RCC 7860 (cell line): ENCODE data around the gene CACNG7.

Experiments
- DNase-seq: peaks from one replicate; pipeline ENCODE4 v3.0.0-alpha.2; 2015; ENCODE audit warnings: low spot score
- FAIRE-seq: peaks from 2 replicates; lab custom pipeline; 2012; peaks lifted over from hg19 to GRCh38; lab: Jason Lieb, UNC

The CACNG7 gene

DNA sequence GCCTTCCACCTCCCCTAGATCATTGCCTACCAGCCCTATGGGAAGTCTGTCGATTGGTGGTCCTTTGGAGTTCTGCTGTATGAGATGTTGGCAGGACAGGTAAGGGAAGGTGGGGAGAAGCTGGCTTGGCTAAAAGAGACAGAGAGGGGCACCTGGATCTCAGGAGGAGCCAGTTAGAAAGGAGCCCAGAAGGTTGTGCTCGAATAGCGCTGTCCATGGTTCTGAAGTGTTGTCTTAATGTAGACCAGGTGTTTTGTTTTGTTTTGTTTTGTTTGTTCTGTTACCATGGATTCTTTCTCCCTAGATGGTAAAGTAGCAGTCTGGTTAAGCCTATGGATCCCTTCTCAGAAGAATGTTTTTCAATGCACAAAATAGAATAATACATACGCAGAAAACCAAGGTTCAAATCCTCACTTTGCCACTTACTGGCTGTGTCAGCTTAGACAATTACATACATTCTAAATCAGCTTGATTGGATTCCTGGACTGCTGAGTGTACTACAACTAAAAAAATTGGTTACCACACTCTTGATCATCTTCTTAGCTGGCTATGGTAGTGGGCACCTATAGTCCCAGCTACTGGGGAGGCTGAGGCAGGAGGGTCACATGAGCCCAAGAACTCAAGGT is 5.9 kb upstream of the CACNG7 start:
- no peak for FAIRE-seq

DNA sequence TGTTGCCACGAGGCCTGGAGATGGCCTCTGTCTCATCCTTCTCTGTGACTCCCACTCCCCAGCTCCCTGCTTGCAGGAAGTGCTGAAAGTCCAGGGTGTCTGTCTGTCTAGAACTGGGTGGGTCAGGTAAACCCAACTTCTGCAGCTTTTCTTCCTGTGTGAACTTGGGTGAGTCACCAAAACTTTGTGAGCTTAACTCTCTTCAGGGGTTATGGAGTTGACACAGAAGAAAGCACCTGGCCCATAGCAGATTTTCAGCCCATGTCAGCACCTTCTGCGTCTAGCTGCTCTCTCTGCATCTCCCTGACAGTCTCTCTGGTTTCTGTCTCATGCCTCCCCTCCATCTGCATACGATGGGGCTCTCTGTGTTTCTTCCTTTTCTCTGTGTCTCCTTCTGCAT is 4.2 kb upstream of the CACNG7 start:
- DNase-seq (no peak), FAIRE-seq (no peak)

More for the DNA sequence above, 5.9 kb upstream of the CACNG7 start:
- no peak for DNase-seq

DNA sequence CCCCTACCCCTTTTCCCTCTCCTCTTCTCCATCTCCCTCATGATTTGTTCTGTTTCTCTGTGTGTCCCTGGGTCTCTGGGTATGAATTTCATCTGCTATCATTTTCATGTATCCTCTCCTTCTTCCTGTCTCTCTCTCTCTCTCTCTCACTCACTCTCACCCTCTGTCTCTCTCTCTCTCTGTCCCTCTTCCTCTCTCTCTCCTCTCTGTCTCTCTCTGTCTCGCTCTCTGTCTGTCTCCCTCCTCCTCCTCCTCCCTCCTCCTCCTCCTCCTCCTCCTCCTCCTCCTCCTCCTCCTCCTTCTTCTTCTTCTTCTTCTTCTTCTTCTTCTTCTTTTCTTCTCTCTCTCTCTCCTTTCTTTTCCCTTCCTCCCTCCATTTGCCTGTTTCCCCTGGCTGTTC is 3.3 kb upstream of the CACNG7 start:
- DNase-seq (no peak), FAIRE-seq (no peak)

DNA sequence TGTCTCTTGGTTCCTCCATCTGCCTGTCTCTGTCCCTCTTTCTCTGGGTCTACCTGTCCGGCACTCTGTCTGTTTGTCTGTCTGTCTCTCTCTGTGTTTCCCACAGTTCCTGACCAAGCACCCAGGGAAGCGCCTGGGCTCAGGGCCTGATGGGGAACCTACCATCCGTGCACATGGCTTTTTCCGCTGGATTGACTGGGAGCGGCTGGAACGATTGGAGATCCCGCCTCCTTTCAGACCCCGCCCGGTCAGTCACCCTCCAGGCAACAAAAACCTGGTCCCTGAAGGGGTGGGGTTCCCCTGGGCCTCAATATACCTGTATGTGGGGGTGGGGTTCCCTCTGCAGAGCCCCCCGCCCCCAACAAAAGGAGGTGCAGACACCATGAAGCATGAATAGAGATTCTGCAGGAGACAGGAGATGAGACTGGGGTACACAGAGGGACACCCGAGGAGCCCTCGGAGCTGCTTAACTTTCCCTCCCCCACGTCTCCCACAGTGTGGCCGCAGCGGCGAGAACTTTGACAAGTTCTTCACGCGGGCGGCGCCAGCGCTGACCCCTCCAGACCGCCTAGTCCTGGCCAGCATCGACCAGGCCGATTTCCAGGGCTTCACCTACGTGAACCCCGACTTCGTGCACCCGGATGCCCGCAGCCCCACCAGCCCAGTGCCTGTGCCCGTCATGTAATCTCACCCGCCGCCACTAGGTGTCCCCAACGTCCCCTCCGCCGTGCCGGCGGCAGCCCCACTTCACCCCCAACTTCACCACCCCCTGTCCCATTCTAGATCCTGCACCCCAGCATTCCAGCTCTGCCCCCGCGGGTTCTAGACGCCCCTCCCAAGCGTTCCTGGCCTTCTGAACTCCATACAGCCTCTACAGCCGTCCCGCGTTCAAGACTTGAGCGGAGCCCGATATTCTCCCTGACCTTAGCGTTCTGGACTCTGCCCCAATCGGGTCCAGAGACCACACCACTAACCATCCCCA is 2.6 kb upstream of the CACNG7 start:
- FAIRE-seq = no peak
- no peak for DNase-seq

DNA sequence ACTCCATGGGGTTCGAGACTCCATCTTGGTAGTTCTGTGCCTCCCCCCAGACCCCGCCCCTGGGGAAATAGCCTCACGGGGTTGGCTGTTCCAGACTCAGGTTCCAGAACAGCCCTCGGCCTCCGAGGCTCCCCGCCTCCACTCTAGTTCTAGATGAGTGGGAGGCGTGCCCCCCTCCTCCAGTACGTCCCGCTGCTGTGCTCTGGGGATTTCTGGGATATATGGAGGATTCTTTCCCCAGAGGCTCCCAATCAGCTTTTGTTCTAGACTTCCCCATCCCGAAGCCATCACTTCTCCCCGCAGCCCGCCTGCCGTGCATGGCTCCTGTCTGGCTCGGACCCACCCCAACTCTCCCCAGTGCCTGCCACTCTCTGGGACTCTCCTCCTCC is 1.9 kb upstream of the CACNG7 start:
- FAIRE-seq (no peak), DNase-seq (no peak)

DNA sequence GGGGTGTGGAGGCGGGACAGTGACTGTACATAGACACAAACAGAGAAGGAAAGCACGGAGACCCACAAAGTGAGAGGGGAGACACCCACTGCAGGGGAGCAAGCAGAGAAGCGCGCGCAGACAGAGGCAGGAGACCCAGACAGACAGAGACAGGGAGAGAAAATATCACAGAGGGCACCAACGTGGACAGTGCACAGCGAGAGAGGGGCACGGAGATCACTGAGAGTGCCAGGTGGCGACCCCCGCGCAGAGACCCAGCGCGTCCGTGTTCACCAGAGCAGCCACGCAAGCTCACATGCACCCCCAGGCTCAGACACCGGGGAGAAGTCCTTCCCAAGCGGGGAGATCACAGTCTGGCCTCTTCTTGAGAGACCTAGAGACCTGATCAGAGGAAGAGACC is 1.4 kb upstream of the CACNG7 start:
- FAIRE-seq (no peak), DNase-seq (no peak)

DNA sequence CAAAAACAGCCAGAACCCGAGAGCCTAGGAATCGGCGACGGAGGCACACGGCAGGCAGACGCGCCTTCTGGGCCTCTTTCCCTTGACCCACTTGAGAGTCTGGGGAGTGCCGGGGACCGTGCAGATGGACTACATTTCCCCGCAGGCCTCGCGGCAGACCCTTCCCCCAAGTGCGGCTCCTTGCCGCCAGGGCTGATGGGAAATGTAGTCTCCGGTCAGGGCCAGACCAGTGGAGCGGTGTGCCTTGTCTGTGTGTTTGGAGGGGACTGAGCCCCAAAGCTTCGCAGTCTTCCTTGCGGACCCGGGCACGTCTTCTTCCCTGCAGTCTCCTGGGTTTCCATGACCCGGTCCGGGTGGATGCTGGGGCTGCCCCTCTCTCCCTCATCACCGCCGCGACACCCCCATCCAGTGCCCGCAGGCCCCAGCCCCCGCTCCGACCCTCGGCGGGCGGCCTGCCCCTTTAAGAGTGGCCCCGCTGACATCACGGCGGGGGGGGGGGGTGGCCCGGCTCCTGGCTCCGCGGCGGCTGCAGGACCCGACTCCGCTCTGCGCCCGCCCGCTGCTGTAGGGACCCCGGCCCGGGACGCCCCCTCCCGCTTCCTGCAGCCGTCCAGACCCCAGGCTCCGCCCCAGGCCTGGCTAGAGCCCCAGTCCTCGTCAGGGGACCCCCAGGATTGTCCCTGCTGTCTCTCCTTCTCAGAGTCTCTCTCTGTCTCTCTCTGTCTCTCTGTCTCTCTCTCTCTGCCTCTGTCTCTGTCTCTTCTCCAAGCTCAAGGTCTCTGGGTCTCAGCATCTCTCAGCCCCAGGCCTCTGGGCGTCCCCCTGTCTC is 758 bp upstream of the CACNG7 start:
- FAIRE-seq (no peak), DNase-seq (no peak)

DNA sequence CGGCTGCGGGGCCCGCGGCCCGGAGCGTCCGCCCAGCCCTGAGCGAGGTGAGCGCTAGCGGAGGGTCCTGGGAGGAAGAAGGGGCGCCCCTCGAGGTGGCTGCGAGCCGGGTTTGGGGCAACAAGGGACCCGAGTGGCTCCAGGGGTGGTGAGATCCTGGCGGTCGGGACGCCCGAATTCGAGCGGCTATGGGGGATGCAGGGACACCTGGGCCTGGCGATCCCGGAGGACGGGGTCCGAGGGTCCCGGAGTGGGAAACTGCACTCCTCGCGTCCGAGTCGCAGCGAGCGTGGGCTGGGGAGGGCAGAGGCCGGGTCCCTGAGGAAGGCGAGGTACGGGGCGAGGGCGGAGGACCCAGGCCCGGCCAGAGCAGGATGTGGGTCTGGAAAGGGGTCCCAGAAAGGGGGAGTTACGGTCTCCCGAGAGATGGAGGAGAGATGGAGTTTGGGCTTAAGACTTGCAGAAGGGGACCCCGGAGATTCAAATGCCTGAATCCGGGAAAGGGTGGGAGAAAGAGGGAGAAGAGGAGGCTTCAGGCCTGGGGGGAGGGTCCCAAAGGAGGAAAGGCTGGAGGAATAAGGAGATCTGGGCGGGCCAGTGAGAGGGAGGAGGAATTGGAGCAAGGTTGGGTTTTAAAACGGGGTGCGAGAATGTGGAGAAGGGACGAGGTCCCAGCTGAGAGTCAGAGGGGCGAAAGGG is 542 bp downstream of the CACNG7 start:
- DNase-seq (no peak), FAIRE-seq (no peak)

DNA sequence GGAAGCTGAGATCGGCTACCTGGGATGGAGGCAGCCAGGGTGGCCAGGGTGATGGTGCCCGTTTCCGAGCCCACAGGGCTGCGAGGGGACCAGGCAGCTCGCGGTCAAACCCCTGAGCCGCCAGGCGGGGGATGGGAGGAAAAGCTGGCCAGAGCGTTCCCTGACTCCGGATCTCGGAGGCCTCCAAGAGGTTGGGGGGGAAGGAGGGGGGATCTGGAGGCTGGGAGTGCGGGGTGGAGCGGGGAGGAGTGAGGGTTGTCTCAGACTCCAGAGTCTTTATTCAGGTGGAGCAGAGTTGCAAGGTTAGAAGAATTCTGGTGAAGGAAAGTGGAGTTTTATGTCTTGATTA is 1.1 kb downstream of the CACNG7 start:
- no peak for FAIRE-seq
- no peak for DNase-seq

DNA sequence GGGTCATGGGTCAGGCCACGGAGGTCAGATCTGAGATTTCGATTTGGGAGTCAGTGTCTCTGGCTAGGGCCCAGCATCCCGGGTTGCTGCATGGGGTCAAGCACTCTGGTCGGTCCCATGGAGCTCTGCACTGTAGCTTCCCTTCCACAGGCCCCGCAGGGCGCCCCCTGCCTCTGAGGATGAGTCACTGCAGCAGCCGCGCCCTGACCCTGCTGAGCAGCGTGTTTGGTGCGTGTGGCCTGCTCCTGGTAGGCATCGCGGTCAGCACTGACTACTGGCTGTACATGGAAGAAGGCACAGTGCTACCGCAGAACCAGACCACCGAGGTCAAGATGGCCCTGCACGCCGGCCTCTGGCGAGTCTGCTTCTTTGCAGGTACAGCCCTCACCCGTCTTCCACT is 3.6 kb downstream of the CACNG7 start:
- FAIRE-seq = no peak
- no peak for DNase-seq

DNA sequence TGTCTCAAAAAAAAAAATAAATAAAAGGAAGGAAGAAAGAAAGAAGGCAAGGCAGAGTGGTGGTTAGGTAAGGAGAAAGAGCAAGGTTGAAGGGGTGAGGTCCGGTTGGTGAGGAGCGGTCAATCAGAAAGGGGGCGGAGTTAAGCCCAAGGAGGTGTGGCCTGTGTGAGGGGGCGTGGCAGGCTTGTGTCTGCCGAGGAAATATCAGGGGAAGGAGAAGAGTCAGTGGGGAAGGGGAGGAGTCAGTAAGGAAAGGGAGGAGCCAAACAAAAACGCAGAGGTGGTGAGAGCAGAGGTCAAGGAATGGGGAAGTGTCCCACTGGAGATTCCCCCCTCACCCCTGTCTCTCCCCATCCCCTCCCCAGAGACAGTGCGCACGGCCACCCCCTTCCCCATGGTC is 5.9 kb downstream of the CACNG7 start:
- DNase-seq (no peak), FAIRE-seq (no peak)

DNA sequence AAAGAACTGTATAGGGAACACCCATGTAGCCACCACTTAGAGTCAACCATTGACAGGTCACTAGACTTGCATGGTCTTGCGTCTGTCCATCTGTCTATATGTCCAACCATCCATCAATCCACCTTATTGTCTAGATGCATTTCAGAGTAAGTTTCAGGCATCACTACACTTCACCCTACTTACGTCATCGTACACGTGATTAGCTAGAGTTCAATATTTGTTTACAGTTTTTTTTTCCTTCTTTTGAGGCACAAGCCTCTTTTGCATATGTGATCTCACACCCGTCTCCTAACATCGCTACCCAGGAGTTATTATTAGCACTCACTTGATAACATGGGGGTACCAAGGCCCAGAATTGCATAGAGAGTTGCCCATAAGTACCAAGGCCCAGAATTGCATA is 6.9 kb downstream of the CACNG7 start:
- DNase-seq = no peak
- FAIRE-seq = no peak

DNA sequence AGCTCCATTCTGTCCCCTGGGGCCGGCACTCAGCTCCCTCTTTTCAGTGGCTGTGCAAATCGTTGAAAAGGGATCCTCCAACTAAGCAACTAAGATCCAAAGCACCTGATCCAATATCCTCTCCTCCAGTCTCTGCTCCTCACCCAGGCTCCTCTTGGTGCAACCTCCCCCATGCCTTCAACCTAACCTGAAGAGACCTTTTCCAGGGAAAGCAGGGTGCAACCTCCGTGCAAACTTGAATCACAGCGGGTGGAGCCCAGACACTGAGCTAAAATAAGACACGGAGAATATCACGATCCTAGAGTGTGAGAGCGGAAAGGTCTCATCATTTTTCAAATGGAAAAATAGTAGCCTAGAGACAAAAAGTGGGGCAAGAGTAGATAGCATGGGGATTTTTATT is 8.3 kb downstream of the CACNG7 start:
- DNase-seq (no peak), FAIRE-seq (no peak)

DNA sequence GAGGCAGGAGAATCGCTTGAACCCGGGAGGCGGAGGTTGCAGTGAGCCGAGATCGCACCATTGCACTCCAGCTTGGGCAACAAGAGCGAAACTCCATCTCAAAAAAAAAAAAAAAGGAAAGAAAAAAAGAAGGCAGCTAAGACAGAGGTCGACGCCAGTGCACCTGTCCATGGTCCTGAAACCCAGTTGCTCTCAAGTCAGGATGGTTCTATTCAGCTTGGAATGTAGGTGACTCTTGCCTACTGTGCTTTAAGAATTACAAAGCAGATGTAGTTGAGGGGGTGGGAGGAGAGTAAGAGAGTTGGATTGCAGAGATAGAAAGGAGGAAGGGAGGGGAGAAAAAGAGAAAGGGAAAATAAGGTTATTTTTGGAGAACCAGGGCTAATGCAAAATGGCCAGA is 18.7 kb downstream of the CACNG7 start:
- DNase-seq = peak; percentile 9

DNA sequence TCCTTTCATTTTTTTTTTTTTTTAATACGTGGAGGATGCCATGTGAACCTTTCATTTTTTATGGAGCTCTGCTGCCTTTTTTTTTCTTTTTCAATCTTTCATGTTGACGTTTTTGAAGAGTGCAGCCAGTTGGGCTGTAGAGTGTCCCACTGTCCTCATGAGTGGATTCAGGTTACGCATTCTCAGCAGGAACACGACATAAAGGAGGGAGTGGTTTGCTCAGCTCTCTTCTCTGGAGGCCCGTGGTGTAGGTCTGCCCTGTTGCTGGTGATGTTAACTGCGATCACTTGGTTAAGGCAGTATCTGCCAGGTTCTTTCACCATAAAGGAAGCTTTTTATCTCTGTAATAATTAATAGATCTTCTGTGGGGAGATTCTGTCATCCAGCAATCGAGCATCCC is 27.0 kb downstream of the CACNG7 start:
- DNase-seq (no peak), FAIRE-seq (no peak)

More for the DNA sequence above, 18.7 kb downstream of the CACNG7 start:
- no peak for FAIRE-seq

DNA sequence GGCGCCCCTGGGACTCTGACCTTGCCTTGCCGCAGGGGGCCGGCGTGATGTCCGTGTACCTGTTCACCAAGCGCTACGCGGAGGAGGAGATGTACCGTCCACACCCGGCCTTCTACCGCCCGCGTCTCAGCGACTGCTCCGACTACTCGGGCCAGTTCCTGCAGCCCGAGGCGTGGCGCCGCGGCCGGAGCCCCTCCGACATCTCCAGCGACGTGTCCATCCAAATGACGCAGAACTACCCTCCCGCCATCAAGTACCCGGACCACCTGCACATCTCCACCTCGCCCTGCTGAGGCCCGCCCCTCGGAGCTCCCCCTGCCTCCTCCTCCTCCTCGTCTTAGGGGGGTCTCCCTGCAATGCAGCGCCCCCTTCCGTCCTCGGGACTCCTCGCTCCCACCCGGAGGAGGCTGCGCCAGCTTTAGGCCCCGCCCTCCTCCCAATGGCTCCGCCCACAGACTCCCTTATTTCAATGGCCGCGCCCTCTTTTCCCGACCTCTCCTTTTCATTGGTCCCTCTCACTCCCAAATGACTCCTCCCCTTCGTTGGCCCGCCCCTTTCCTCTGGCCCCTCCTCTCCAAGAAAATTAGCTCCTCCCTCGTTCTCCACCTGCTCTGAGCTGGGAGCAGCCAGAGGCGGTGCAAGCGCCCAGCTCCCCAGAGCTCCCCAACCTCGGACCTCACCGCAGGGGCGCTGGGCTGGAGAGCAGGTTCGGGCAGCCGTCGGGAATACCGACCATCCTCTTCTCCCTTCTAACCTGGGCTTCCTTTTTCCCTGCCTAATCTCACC is 33.1 kb downstream of the CACNG7 start:
- no peak for FAIRE-seq

DNA sequence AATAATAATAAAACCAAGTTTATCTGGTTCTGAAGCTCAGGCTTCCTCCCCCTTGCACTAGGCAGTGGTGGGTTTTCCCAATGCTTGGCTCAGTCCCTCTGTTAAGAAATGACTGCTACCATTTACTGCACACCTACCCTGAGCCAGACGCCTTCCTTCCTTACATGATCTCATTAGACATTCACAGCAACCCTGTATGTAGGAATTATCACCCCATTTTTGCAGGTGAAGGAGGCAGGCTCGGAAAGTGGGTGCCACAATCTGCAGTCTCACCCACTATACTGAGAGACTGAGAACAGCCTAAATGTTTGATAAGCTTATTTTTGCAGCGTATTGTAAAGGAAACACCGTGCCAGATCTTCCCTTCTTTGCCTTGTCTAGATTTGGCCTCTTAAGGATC is 35.3 kb downstream of the CACNG7 start:
- no peak for DNase-seq
- FAIRE-seq = no peak

More for the DNA sequence above, 33.1 kb downstream of the CACNG7 start:
- no peak for DNase-seq

DNA sequence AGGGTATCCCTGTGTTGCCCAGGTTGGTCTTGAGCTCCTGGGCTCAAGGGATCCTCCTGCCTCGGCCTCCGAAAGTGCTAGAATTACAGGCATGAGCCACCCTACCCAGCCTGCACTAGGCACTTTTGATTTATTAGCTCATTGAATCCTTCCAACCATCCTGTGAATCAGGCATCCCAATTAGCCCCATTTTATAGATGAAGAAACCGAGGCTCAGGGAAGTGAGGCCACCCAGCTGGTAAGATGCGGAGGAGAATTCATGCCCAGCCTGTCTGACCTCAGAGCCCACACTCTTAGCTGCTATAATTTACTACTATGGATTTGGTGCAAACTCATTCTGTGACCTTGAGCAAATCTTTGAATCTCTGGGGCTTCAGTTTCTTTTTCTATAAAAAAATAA is 35.9 kb downstream of the CACNG7 start:
- DNase-seq (no peak), FAIRE-seq (no peak)

DNA sequence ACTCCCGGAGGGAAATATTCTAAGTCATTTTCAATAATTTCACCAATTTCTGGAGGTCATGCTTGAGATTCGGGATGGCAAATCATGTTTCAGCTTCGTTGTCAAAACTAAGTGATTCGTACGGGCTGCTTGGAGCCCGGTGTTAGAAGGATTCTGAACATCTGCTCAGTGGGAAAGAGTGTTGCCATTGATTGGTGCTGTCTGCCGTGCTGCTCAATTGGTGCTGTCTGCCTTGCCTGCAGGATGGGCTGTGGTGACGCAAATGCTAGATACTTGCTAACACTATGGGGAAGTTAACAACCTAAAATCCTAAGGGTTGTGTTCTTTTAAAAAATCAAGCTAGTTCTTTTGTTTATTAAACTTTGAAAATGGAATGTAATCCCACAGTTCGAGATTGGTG is 36.4 kb downstream of the CACNG7 start:
- FAIRE-seq (no peak), DNase-seq (no peak)

DNA sequence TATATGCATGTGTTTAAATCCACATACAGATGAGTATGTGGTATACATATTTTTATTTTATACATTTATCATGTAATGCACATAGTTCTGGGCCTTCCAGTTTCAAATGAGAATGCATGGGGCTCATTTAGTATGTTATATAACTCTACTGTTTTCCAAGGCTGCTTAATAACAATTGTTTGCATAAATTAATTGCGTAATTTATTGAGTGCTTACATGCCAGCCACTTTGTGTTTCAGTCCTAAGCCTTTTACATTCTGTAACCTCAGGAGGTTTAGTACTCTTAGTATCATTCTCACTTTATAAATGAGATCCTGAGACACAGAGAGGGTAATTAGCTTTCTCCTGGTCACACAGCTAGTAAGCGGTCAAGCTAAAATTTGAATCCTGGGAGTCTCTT is 36.9 kb downstream of the CACNG7 start:
- no peak for FAIRE-seq
- no peak for DNase-seq
